T-helper 9 cell (primary cell): ENCODE data around the gene DBF4B.
A peak's percentile ranks its signal among the peaks of the same experiment; 100 is the strongest.

Experiments used
- DNase-seq: peaks from one replicate; pipeline ENCODE4 v3.0.0-alpha.2; 2020

Gene DBF4B

GRCh38 chr17:44760474-44761308, 52.2 kb downstream of the DBF4B start:
- DNase-seq, result no peak

GRCh38 chr17:44761932-44762810, 53.7 kb downstream of the DBF4B start:
- DNase-seq, result no peak

GRCh38 chr17:44763170-44763569, 54.7 kb downstream of the DBF4B start:
- no peak for DNase-seq

- DNase-seq, result no peak
Measured at GRCh38 chr17:44765965-44766364, 57.5 kb downstream of the DBF4B start.

- no peak for DNase-seq
Measured at GRCh38 chr17:44766409-44767038, 58.1 kb downstream of the DBF4B start.

GRCh38 chr17:44767493-44767892, 59.0 kb downstream of the DBF4B start:
- no peak for DNase-seq

GRCh38 chr17:44768505-44769142, 60.2 kb downstream of the DBF4B start:
- no peak for DNase-seq

GRCh38 chr17:44769230-44769629, 60.8 kb downstream of the DBF4B start:
- DNase-seq, result no peak

- no peak for DNase-seq
Measured at GRCh38 chr17:44769647-44770084, 61.2 kb downstream of the DBF4B start.

- no peak for DNase-seq
Measured at GRCh38 chr17:44770166-44770925, 61.9 kb downstream of the DBF4B start.

GRCh38 chr17:44772308-44773045, 64.0 kb downstream of the DBF4B start:
- DNase-seq, result no peak

- no peak for DNase-seq
Measured at GRCh38 chr17:44773140-44773539, 64.7 kb downstream of the DBF4B start.

GRCh38 chr17:44774271-44775135, 66.0 kb downstream of the DBF4B start:
- DNase-seq, result peak; percentile 84

- DNase-seq, result peak; percentile 99
Measured at GRCh38 chr17:44775136-44775837, 66.8 kb downstream of the DBF4B start.

GRCh38 chr17:44775838-44776621, 67.6 kb downstream of the DBF4B start:
- DNase-seq, result no peak

- DNase-seq, result no peak
Measured at GRCh38 chr17:44776628-44777393, 68.3 kb downstream of the DBF4B start.

- DNase-seq, result no peak
Measured at GRCh38 chr17:44777394-44778348, 69.2 kb downstream of the DBF4B start.
